Mammary epithelial cell (primary cell): Measurements from ENCODE around the gene DOCK10.

Experiments used
- CTCF ChIP-seq, 2 donors: IDR thresholded peaks in 1 of 2; conservative IDR thresholded peaks in 1 of 2; 2 replicates each; pipeline ENCODE4 v1.5.1; 2011 to 2012; ENCODE audit warnings: inconsistent platforms in 2 of 2, low read length in 2 of 2, mild to moderate bottlenecking in 2 of 2, control low read depth in 1 of 2, low read depth in 1 of 2; ENCODE audit not compliant: insufficient read depth in 1 of 2; ENCODE audit errors: extremely low read depth in 1 of 2
- EZH2 ChIP-seq: IDR thresholded peaks from 2 replicates; pipeline ENCODE4 v1.6.1; 2012; ENCODE audit warnings: low read length, inconsistent platforms, borderline replicate concordance

GRCh38 chr2:224833986-224834385 lies 208.3 kb downstream of the DOCK10 start:
- TF ChIP-seq CTCF (conservative IDR thresholded peaks at IDR 0.05 in 1 of 2, IDR thresholded peaks at IDR 0.05 in 1 of 2; ENCODE audit: extremely low read depth in 1 of 2, insufficient read depth in 1 of 2, low read depth in 1 of 2, low read length in 2 of 2) (no peak), EZH2 (no peak)
